ENCODE results near the gene GSN.

GSN gene

DNA sequence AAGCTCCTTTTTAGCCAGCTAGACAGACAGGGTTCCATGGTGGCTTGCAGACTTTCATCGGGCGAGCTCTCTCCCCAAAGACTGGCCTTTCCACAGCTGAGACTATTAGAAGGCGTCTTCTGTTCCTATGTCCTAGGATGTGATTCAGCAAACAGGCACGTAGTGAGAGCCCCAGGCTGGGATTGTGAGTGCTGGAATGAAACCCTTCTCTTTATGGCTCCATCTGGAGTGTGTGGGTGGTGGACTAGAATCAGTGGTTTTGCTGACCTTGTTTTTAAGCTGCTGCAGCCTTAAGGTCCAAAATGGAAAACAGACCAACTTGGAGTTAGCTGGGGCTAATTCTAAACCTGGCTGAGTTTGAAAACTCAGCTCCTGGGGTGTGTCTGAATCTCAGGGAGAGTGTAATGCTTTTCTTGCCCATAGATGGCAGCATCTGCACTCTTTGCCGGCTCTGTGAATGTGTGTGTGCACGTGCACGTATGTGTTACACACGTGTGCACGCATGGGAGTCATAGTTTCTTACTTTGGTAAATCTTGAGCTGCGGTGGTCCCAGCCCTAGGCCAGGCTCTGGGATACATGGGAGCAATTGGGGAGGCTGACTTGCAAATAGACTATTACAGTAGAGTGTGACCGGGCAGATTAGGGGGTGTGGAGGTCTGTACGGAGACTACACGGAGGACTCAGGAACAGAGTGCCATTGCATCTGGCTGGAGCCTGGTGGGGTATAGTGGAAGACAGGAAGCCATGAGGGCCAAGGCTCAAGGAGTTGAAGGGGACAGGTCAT, 10.7 kb downstream of the GSN start:
- Histone ChIP-seq H3K36me3 (peaks cover 23% of the 10 kb centered on the region), H3K27ac (peak overlapping the region; percentile 81), H3K4me1 (ENCODE audit: control insufficient read depth in 1 of 2, insufficient read depth in 1 of 2, low read depth in 1 of 2, low read length in 1 of 2) (peaks cover 68 to 77% of the 10 kb centered on the region in 2 experiments), H3K4me3 (ENCODE audit: low read depth in 1 of 2, low read length in 1 of 2) (peak overlapping the region in 1 of 2 experiments; percentile 11), H3K27me3 (no peaks in the 10 kb centered on the region), H3K9me3 (no peaks in the 10 kb centered on the region)
- TF ChIP-seq, protein P1, sequence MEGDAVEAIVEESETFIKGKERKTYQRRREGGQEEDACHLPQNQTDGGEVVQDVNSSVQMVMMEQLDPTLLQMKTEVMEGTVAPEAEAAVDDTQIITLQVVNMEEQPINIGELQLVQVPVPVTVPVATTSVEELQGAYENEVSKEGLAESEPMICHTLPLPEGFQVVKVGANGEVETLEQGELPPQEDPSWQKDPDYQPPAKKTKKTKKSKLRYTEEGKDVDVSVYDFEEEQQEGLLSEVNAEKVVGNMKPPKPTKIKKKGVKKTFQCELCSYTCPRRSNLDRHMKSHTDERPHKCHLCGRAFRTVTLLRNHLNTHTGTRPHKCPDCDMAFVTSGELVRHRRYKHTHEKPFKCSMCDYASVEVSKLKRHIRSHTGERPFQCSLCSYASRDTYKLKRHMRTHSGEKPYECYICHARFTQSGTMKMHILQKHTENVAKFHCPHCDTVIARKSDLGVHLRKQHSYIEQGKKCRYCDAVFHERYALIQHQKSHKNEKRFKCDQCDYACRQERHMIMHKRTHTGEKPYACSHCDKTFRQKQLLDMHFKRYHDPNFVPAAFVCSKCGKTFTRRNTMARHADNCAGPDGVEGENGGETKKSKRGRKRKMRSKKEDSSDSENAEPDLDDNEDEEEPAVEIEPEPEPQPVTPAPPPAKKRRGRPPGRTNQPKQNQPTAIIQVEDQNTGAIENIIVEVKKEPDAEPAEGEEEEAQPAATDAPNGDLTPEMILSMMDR (IDR thresholded peaks at IDR 0.05) = peak; percentile 79

DNA sequence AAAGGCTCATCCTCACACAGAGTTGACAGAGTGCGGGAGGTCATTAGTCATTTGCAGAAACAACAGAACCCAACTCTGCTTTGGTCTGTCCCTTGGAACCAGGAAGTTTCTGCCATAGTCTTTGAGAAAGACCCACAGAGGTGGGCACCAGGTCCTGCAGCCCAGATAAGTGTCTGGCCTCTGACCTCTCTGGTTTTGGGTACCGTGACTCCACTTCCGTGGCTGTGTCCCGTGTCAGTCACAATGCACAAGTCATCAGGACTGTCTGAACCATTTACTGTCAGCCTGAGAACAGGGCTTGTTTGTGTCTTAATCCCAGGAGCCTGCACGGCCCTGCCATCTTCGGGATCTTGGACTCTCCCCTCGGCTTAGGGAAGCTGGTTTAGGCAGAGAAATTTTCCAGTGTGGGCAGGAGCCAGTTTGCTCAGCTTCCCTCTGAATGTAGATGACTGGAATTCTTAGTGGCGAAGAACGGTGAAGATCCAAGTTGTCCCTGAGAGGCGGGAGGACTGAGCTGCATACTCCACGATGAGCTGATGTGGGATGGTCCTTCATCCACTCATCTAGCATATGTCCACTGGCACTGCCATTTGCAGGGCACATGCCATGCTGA, 11.9 kb downstream of the GSN start:
- peak overlapping the region; percentile 81 for H3K27ac ChIP-seq
- no peaks in the 10 kb centered on the region for H3K27me3 ChIP-seq
- H3K9me3 ChIP-seq = no peaks in the 10 kb centered on the region
- peaks cover 35% of the 10 kb centered on the region for H3K36me3 ChIP-seq
- peaks cover 60 to 69% of the 10 kb centered on the region in 2 experiments for H3K4me1 ChIP-seq (ENCODE audit: control insufficient read depth in 1 of 2, insufficient read depth in 1 of 2, low read depth in 1 of 2, low read length in 1 of 2)
- TF ChIP-seq, protein P1 (IDR thresholded peaks at IDR 0.05) = no peak
- H3K4me3 ChIP-seq (ENCODE audit: low read depth in 1 of 2, low read length in 1 of 2) = no peak overlapping the region

DNA sequence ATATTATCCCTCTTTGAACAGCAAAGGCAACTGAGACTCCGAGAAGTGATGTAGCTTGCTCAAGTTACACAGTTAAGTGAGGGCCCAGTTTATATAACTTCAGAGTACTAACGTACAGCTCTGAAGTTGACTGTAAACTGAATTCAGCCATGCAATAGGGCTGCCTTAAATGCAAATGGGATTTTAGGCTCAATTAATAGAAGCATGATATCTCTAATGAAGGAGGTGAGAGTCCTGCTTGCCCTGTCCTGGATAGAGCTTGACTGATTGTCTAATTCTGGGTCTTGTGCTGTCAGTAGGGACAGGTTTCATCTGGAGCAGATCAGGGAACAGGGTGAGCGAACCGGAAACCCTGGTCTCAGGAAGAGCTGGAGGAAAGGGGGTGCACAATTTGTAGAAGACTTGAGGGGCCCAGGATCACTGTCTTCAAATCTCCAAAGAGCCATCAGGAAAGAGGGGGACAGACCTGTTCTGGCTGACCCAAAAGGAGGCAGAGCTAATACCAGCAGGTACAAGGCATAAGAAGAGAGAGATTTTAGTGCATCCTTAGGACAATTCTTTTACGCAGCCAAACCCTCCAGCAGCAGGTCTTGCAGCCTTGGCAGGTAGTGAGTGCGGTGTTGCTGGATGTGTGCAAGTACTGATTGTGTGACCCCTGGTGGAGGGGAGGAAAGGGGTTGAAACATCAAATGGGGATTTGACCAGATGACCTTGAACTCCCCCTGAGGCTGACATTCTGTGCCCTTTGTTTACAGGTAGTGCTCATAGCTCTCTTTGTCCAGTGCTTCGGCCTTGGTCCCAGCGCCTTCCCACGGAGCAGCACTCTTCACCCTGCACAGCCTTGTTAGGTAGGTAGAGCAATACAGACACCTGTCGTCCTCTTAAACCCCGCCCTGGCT, 13.0 kb downstream of the GSN start:
- Histone ChIP-seq H3K27me3 (no peaks in the 10 kb centered on the region), H3K4me3 (ENCODE audit: low read depth in 1 of 2, low read length in 1 of 2) (no peak overlapping the region), H3K27ac (peak overlapping the region; percentile 81), H3K9me3 (no peaks in the 10 kb centered on the region), H3K4me1 (ENCODE audit: control insufficient read depth in 1 of 2, insufficient read depth in 1 of 2, low read depth in 1 of 2, low read length in 1 of 2) (peaks cover 67 to 75% of the 10 kb centered on the region in 2 experiments), H3K36me3 (peaks cover 35% of the 10 kb centered on the region)
- TF ChIP-seq, protein P1 (IDR thresholded peaks at IDR 0.05) = no peak

DNA sequence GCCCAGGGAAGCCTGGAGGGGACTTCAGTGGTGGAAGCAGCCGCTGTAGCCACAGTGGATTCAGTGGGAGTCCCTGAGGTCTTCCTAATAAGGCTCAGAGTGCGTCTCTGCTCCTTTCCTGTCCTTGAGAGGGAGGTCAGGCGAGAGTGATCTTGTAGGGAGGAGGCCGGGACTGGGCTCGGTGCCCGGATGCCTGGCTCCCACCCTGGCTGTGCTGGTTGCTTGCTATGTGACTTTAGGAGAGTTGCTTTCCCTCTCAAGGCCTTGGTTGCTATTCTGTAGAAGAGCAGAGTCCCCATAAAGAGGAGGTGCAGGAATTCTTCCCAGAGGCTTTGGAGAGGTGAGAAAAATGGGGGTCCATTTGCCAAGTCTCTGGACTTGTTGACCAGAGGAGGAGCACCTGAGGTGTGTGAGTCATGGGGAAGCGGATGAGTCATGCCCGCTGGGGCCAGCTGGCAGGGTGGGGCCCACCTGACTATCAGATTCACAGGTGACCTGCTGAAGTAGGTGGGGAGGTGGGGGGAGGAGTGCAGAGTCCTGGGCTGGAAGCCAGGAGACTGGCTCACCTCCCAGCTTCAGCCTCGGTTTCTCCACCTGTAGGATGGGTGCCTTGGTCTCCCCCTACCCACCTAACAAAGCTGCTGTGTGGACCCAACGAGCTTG, 13.8 kb downstream of the GSN start:
- peaks cover 74 to 81% of the 10 kb centered on the region in 2 experiments for H3K4me1 ChIP-seq (ENCODE audit: control insufficient read depth in 1 of 2, insufficient read depth in 1 of 2, low read depth in 1 of 2, low read length in 1 of 2)
- H3K36me3 ChIP-seq = peaks cover 35% of the 10 kb centered on the region
- H3K27me3 ChIP-seq = no peaks in the 10 kb centered on the region
- H3K4me3 ChIP-seq (ENCODE audit: low read depth in 1 of 2, low read length in 1 of 2) = no peak overlapping the region
- peak overlapping the region; percentile 81 for H3K27ac ChIP-seq
- no peaks in the 10 kb centered on the region for H3K9me3 ChIP-seq
- TF ChIP-seq, protein P1 (IDR thresholded peaks at IDR 0.05) = no peak

Measured in neutrophil (primary cell).